ENCODE measurements around the gene CCS.

Gene CCS

GRCh38 chr11:66652651-66653050, 59.7 kb downstream of the CCS start:
- no peak for TF ChIP-seq CTCF (conservative IDR thresholded peaks at IDR 0.05; ENCODE audit: low read depth, low read length)
- no peak overlapping the region for H3K4me3 ChIP-seq (ENCODE audit: low read length)
- DNase-seq (ENCODE audit: low read depth): no peak

GRCh38 chr11:66653123-66653522, 60.1 kb downstream of the CCS start:
- no peak overlapping the region for H3K4me3 ChIP-seq (ENCODE audit: low read length)
- no peak for DNase-seq (ENCODE audit: low read depth)
- no peak for TF ChIP-seq CTCF (conservative IDR thresholded peaks at IDR 0.05; ENCODE audit: low read depth, low read length)
